Mesodermal cell (in vitro differentiated cells): ENCODE results near the gene ANKRD11.

Experiments
- H3K27ac ChIP-seq: 2 replicates; pipeline ENCODE4 v1.7.0; 2013; ENCODE audit warnings: mild to moderate bottlenecking, low read depth, low read length, moderate library complexity; ENCODE audit not compliant: severe bottlenecking
- H3K36me3 ChIP-seq: 2 replicates; pipeline ENCODE4 v1.7.1; 2013; ENCODE audit warnings: mild to moderate bottlenecking, low read length, moderate library complexity; ENCODE audit not compliant: control insufficient read depth, insufficient read depth
- H3K4me1 ChIP-seq: one replicate; pipeline ENCODE4 v1.7.1; 2013; ENCODE audit warnings: mild to moderate bottlenecking, low read length; ENCODE audit not compliant: insufficient read depth, control insufficient read depth, poor library complexity, severe bottlenecking
- H3K4me3 ChIP-seq: 2 replicates; pipeline ENCODE4 v1.7.0; 2013; ENCODE audit warnings: low read length, control low read depth, mild to moderate bottlenecking; ENCODE audit not compliant: insufficient read depth, poor library complexity, severe bottlenecking; ENCODE audit errors: extremely low read depth
- H3K9me3 ChIP-seq: 2 replicates; pipeline ENCODE4 v1.7.1; 2013; ENCODE audit warnings: mild to moderate bottlenecking, low read length, moderate library complexity; ENCODE audit not compliant: control insufficient read depth
- WGBS, 2 experiments: methylation state at CpG; one replicate each; pipeline ENCODE4 v1.1.5; 2013; ENCODE audit warnings: missing lambda C conversion rate in 2 of 2; ENCODE audit not compliant: insufficient coverage in 2 of 2; 5-methylcytosine and 5-hydroxymethylcytosine counted together

The ANKRD11 gene

GRCh38 chr16:89221604-89222003 lies 268.8 kb downstream of the ANKRD11 start:
- peaks cover under 1% of the 10 kb centered on the region for H3K9me3 ChIP-seq
- H3K27ac ChIP-seq: no peak overlapping the region
- WGBS, 2 experiments: 94% methylated on average over 3 of the region's 3 CpGs
- peaks cover 73% of the 10 kb centered on the region for H3K36me3 ChIP-seq
- H3K4me3 ChIP-seq: no peak overlapping the region
- no peaks in the 10 kb centered on the region for H3K4me1 ChIP-seq

- H3K4me3 ChIP-seq: no peak overlapping the region
- H3K9me3 ChIP-seq: no peaks in the 10 kb centered on the region
- no peaks in the 10 kb centered on the region for H3K4me1 ChIP-seq
- 71 to 75% methylated on average over 5 of the region's 5 CpGs for WGBS, 2 experiments
- H3K27ac ChIP-seq: peak overlapping the region; percentile 23
- H3K36me3 ChIP-seq: peaks cover 51% of the 10 kb centered on the region
Measured at GRCh38 chr16:89219365-89219764, 271.0 kb downstream of the ANKRD11 start.
